IMR-90 (cell line): Measurements from ENCODE around the gene PILRA. TPM values are rescaled to one million over a fixed set of nuclear protein-coding genes. Genes with fewer than 3 reads are reported as not detected.

Experiments
- ATAC-seq: fragments of 200-7000 bp; cut with Tn5 transposase; 2 replicates; pipeline ENCODE4 v1.9.1; 2020; ENCODE audit warnings: low read depth, mild to moderate bottlenecking, moderate library complexity
- BruUV-seq: library from RNA; stranded (reverse); fragments of 400-500 nt; replicated peaks from 2 replicates; lab custom pipeline; 2021; lab: Mats Ljungman, UMichigan
- CTCF ChIA-PET: fragments of 300-600 bp; formaldehyde crosslinking; extraction: SDS; loops from one replicate; lab custom pipeline; 2021; ENCODE audit warnings: antibody characterized with exemption; lab: Yijun Ruan, JAX
- POLR2A ChIA-PET: fragments of 300-600 bp; sonication (Branson Sonifier 250); formaldehyde crosslinking; loops from one replicate; lab custom pipeline; 2022; ENCODE audit warnings: antibody characterized with exemption; ENCODE audit not compliant: unreplicated experiment; lab: Charles Lee
- DNase-seq: peaks from one replicate; pipeline ENCODE4 v3.0.0; 2013
- H2AFZ ChIP-seq: replicated peaks from 2 replicates; pipeline ENCODE3; 2013; ENCODE audit warnings: low read length, mild to moderate bottlenecking; ENCODE audit not compliant: poor library complexity
- H2AK5ac ChIP-seq: 2 replicates; pipeline ENCODE4 v1.6.1; 2013; ENCODE audit warnings: low read depth, low read length, inconsistent platforms
- H2AK9ac ChIP-seq: replicated peaks from 2 replicates; pipeline ENCODE3; 2013; ENCODE audit warnings: mild to moderate bottlenecking, low read depth, low read length, moderate library complexity; ENCODE audit not compliant: poor library complexity
- H2BK120ac ChIP-seq: 2 replicates; pipeline ENCODE4 v1.6.1; 2013; ENCODE audit warnings: low read depth, low read length, inconsistent platforms
- H2BK15ac ChIP-seq: 3 replicates; pipeline ENCODE4 v1.6.1; 2013; ENCODE audit warnings: low read depth, low read length, inconsistent platforms
- H2BK20ac ChIP-seq: 2 replicates; pipeline ENCODE4 v1.6.1; 2013; ENCODE audit warnings: low read depth, mild to moderate bottlenecking, inconsistent platforms, low read length, moderate library complexity
- H2BK5ac ChIP-seq: 2 replicates; pipeline ENCODE4 v1.6.1; 2013; ENCODE audit warnings: mild to moderate bottlenecking, low read depth, low read length, inconsistent platforms; ENCODE audit not compliant: poor library complexity, severe bottlenecking
- H3K14ac ChIP-seq: replicated peaks from 2 replicates; pipeline ENCODE4 v1.6.1; 2013; ENCODE audit warnings: low read depth, low read length, inconsistent platforms
- H3K18ac ChIP-seq: 2 replicates; pipeline ENCODE4 v1.6.1; 2013; ENCODE audit warnings: low read depth, low read length, control low read depth
- H3K23ac ChIP-seq: 2 replicates; pipeline ENCODE4 v1.6.1; 2013; ENCODE audit warnings: low read depth, low read length, inconsistent platforms
- H3K27ac ChIP-seq: 2 replicates; pipeline ENCODE4 v1.5.1; 2013; ENCODE audit warnings: mild to moderate bottlenecking, control low read depth, low read length; ENCODE audit not compliant: insufficient read depth
- H3K27me3 ChIP-seq: 2 replicates; pipeline ENCODE4 v1.6.1; 2013; ENCODE audit warnings: low read length; ENCODE audit not compliant: control insufficient read depth, insufficient read depth
- H3K36me3 ChIP-seq: 2 replicates; pipeline ENCODE4 v1.6.1; 2013; ENCODE audit warnings: low read length, mixed read lengths; ENCODE audit not compliant: control insufficient read depth, insufficient read depth
- H3K4ac ChIP-seq: 2 replicates; pipeline ENCODE4 v1.6.1; 2013; ENCODE audit warnings: low read depth, low read length, inconsistent platforms
- H3K4me1 ChIP-seq: 2 replicates; pipeline ENCODE4 v1.6.1; 2013; ENCODE audit warnings: low read length, mixed read lengths; ENCODE audit not compliant: control insufficient read depth, insufficient read depth
- H3K4me2 ChIP-seq: 2 replicates; pipeline ENCODE4 v1.6.1; 2013; ENCODE audit warnings: low read depth, mild to moderate bottlenecking, control low read depth, low read length, moderate library complexity
- H3K4me3 ChIP-seq: 2 replicates; pipeline ENCODE4 v1.5.1; 2013; ENCODE audit warnings: low read depth, mild to moderate bottlenecking, control low read depth, low read length, moderate library complexity; ENCODE audit not compliant: insufficient read depth
- H3K56ac ChIP-seq: 2 replicates; pipeline ENCODE4 v1.6.1; 2013; ENCODE audit warnings: low read length, inconsistent platforms; ENCODE audit not compliant: insufficient read depth; ENCODE audit errors: extremely low read depth
- H3K79me1 ChIP-seq, 2 experiments: 2 replicates each; pipeline ENCODE4 v1.6.1; 2013; ENCODE audit warnings: low read length in 2 of 2, inconsistent platforms in 1 of 2, low read depth in 1 of 2
- H3K9ac ChIP-seq: 2 replicates; pipeline ENCODE4 v1.6.1; 2013; ENCODE audit warnings: low read depth, low read length, control low read depth
- H3K9me1 ChIP-seq: 2 replicates; pipeline ENCODE4 v1.6.1; 2013; ENCODE audit warnings: low read length, inconsistent platforms; ENCODE audit not compliant: insufficient read depth
- H3K9me3 ChIP-seq: 2 replicates; pipeline ENCODE4 v1.6.1; 2013; ENCODE audit warnings: low read length; ENCODE audit not compliant: control insufficient read depth, insufficient read depth
- H4K20me1 ChIP-seq: 2 replicates; pipeline ENCODE4 v1.6.1; 2013; ENCODE audit warnings: low read length, inconsistent platforms; ENCODE audit not compliant: insufficient read depth
- H4K5ac ChIP-seq: 2 replicates; pipeline ENCODE4 v1.6.1; 2013; ENCODE audit warnings: mild to moderate bottlenecking, low read depth, low read length, control low read depth
- H4K8ac ChIP-seq, 2 experiments: 2 replicates each; pipeline ENCODE4 v1.6.1; 2013; ENCODE audit warnings: low read depth in 2 of 2, low read length in 2 of 2, control low read depth in 1 of 2, inconsistent platforms in 1 of 2
- H4K91ac ChIP-seq: 2 replicates; pipeline ENCODE4 v1.6.1; 2013; ENCODE audit warnings: low read depth, low read length, inconsistent platforms; ENCODE audit not compliant: insufficient read depth
- BHLHE40 ChIP-seq: fragments of 150-350 bp; IDR thresholded peaks from 2 replicates; pipeline ENCODE4 v1.6.1; 2016; ENCODE audit warnings: mild to moderate bottlenecking, low read depth, low read length
- CEBPB ChIP-seq: IDR thresholded peaks from 2 replicates; pipeline ENCODE4 v1.6.1; 2012; ENCODE audit warnings: low read depth, low read length, improper control_type of control experiment
- CHD1 ChIP-seq: IDR thresholded peaks from 2 replicates; pipeline ENCODE4 v1.6.1; 2012; ENCODE audit warnings: low read depth, low read length, improper control_type of control experiment
- FOS ChIP-seq: fragments of 150-350 bp; IDR thresholded peaks from 2 replicates; pipeline ENCODE4 v1.6.1; 2016; ENCODE audit warnings: low read depth, low read length
- MAFK ChIP-seq: IDR thresholded peaks from 2 replicates; pipeline ENCODE4 v1.6.1; 2012; ENCODE audit warnings: low read depth, low read length, improper control_type of control experiment
- MAZ ChIP-seq: IDR thresholded peaks from 2 replicates; pipeline ENCODE4 v1.6.1; 2012; ENCODE audit warnings: low read depth, mild to moderate bottlenecking, low read length, improper control_type of control experiment, moderate library complexity, borderline replicate concordance
- MXI1 ChIP-seq: IDR thresholded peaks from 2 replicates; pipeline ENCODE4 v1.6.1; 2012; ENCODE audit warnings: low read depth, mild to moderate bottlenecking, low read length, moderate library complexity, borderline replicate concordance
- NFE2L2 ChIP-seq: fragments of 150-350 bp; IDR thresholded peaks from 2 replicates; pipeline ENCODE4 v1.6.1; 2016; ENCODE audit warnings: low read depth, mild to moderate bottlenecking, low read length
- POLR2A ChIP-seq: IDR thresholded peaks from 2 replicates; pipeline ENCODE4 v1.6.1; 2012; ENCODE audit warnings: mild to moderate bottlenecking, low read depth, low read length
- RAD21 ChIP-seq: IDR thresholded peaks from 2 replicates; pipeline ENCODE4 v1.6.1; 2012; ENCODE audit warnings: low read length, improper control_type of control experiment
- RCOR1 ChIP-seq: IDR thresholded peaks from 2 replicates; pipeline ENCODE4 v1.6.1; 2012; ENCODE audit warnings: mild to moderate bottlenecking, low read length, improper control_type of control experiment; ENCODE audit not compliant: insufficient replicate concordance
- RFX5 ChIP-seq: IDR thresholded peaks from 2 replicates; pipeline ENCODE4 v1.8.0; 2012; ENCODE audit warnings: low read depth, mild to moderate bottlenecking, low read length, moderate library complexity
- SMC3 ChIP-seq: fragments of 150-350 bp; IDR thresholded peaks from 2 replicates; pipeline ENCODE4 v1.6.1; 2016; ENCODE audit warnings: low read depth, mild to moderate bottlenecking, antibody characterized with exemption, low read length, moderate library complexity
- WGBS, 2 experiments: methylation state at CpG; one replicate each; pipeline versions ENCODE4 v1.1.5 to v1.1.7; 2013; ENCODE audit warnings: missing lambda C conversion rate in 2 of 2; ENCODE audit not compliant: insufficient read length in 1 of 2; ENCODE audit errors: extremely low coverage in 2 of 2; 5-methylcytosine and 5-hydroxymethylcytosine counted together
- dilution Hi-C: fragments of 300-500 bp; cut with HindIII; formaldehyde crosslinking; loops from one replicate; pipeline ENCODE4 v1.14.3; 2018; ENCODE audit warnings: low sequenced_read_pairs; ENCODE audit not compliant: unreplicated experiment
- in situ Hi-C: fragments of 300-500 bp; cut with MboI; formaldehyde crosslinking; loops from 3 replicates; pipeline ENCODE4 v1.14.3; 2019; ENCODE audit warnings: low sequenced_read_pairs, inconsistent platforms, mixed read lengths
- intact Hi-C: fragments of 100-400 bp; cut with micrococcal nuclease; formaldehyde crosslinking; loops from 2 replicates; pipeline ENCODE4 v1.10.0; 2022
- polyA plus RNA-seq, 3 experiments: library from polyadenylated mRNA; depleted of rRNA; stranded (reverse); fragments of >200 nt; gene quantifications; 2 replicates each; pipeline ENCODE4 v1.2.3, GENCODE V29; 2012; ENCODE audit warnings: low replicate concordance in 1 of 3
- total RNA-seq: library from RNA; depleted of rRNA; stranded (reverse); fragments of >200 nt; gene quantifications from 2 replicates; pipeline ENCODE4 v1.2.3, GENCODE V29; 2012
- TF ChIP-seq, protein P1 (sequence below): conservative IDR thresholded peaks from 2 replicates; pipeline ENCODE4 v1.5.1; 2012; ENCODE audit warnings: mild to moderate bottlenecking, low read depth, low read length, improper control_type of control experiment
- TF ChIP-seq, protein P2 (sequence below): fragments of 150-350 bp; IDR thresholded peaks from 2 replicates; pipeline ENCODE4 v1.6.1; 2017; ENCODE audit warnings: mild to moderate bottlenecking, antibody characterized with exemption, low read length, low read depth
- TF ChIP-seq, protein P3 (sequence below): fragments of 150-350 bp; IDR thresholded peaks from 2 replicates; pipeline ENCODE4 v1.6.1; 2016; ENCODE audit warnings: low read depth, mild to moderate bottlenecking, low read length, moderate library complexity, borderline replicate concordance

PILRA gene
- total and polyA plus RNA-seq, 2 of the 4 experiments (the other 2 are of a cell fraction): 0.56 TPM; not detected in 1

DNA sequence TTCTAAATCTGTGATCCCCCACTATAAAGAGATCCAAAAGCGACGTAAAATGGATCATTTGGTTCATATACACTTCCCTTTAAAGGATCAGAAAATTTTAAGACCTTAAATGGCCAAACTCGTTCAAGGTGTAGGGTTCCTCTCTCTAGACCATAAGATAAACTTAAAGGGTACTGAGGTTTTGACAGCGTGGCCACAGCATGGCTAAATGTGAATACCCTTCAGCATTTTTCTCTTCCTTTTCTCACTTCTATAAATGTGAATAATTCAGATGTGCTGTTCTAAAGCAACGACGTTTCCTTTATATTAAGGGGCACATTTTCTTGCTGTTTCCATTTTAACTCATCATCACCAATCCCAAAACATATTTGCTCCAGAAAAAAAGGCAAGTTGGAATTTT, 50.0 kb downstream of the PILRA start:
- H3K4ac ChIP-seq: no peak overlapping the region
- H3K56ac ChIP-seq: no peak overlapping the region
- no peaks in the 10 kb centered on the region for H3K9me1 ChIP-seq
- WGBS, 2 experiments: no CpG with 5 or more reads among the region's 6 CpGs
- H2BK120ac ChIP-seq: no peak overlapping the region
- H3K9ac ChIP-seq: no peak overlapping the region
- H3K18ac ChIP-seq: no peak overlapping the region
- H3K27me3 ChIP-seq: no peaks in the 10 kb centered on the region
- H3K4me3 ChIP-seq: no peak overlapping the region
- in situ Hi-C loops (no loop called here), dilution Hi-C loops (no loop called here), intact Hi-C loops (no loop called here)
- TF ChIP-seq SMC3: no peak
- no peak for TF ChIP-seq MAZ
- no peak for TF ChIP-seq POLR2A
- no peak for TF ChIP-seq RCOR1
- TF ChIP-seq, protein P1, sequence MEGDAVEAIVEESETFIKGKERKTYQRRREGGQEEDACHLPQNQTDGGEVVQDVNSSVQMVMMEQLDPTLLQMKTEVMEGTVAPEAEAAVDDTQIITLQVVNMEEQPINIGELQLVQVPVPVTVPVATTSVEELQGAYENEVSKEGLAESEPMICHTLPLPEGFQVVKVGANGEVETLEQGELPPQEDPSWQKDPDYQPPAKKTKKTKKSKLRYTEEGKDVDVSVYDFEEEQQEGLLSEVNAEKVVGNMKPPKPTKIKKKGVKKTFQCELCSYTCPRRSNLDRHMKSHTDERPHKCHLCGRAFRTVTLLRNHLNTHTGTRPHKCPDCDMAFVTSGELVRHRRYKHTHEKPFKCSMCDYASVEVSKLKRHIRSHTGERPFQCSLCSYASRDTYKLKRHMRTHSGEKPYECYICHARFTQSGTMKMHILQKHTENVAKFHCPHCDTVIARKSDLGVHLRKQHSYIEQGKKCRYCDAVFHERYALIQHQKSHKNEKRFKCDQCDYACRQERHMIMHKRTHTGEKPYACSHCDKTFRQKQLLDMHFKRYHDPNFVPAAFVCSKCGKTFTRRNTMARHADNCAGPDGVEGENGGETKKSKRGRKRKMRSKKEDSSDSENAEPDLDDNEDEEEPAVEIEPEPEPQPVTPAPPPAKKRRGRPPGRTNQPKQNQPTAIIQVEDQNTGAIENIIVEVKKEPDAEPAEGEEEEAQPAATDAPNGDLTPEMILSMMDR: no peak
- TF ChIP-seq, protein P2, sequence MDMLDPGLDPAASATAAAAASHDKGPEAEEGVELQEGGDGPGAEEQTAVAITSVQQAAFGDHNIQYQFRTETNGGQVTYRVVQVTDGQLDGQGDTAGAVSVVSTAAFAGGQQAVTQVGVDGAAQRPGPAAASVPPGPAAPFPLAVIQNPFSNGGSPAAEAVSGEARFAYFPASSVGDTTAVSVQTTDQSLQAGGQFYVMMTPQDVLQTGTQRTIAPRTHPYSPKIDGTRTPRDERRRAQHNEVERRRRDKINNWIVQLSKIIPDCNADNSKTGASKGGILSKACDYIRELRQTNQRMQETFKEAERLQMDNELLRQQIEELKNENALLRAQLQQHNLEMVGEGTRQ: no peak
- TF ChIP-seq BHLHE40: no peak
- no peak for TF ChIP-seq CEBPB
- no peak for TF ChIP-seq FOS
- TF ChIP-seq RFX5: no peak
- no peak for TF ChIP-seq NFE2L2
- no peak for TF ChIP-seq MAFK
- TF ChIP-seq RAD21: no peak
- TF ChIP-seq, protein P3, sequence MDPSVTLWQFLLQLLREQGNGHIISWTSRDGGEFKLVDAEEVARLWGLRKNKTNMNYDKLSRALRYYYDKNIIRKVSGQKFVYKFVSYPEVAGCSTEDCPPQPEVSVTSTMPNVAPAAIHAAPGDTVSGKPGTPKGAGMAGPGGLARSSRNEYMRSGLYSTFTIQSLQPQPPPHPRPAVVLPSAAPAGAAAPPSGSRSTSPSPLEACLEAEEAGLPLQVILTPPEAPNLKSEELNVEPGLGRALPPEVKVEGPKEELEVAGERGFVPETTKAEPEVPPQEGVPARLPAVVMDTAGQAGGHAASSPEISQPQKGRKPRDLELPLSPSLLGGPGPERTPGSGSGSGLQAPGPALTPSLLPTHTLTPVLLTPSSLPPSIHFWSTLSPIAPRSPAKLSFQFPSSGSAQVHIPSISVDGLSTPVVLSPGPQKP: no peak
- TF ChIP-seq CHD1: no peak
- no peak for TF ChIP-seq MXI1
- no peak overlapping the region for H3K14ac ChIP-seq
- no peak overlapping the region for H4K5ac ChIP-seq
- no peaks in the 10 kb centered on the region for H3K36me3 ChIP-seq
- H3K9me3 ChIP-seq: no peaks in the 10 kb centered on the region
- no peak overlapping the region for H3K27ac ChIP-seq
- no peak overlapping the region for H3K4me2 ChIP-seq
- CTCF ChIA-PET: no interaction called here
- no peak overlapping the region for H3K23ac ChIP-seq
- no peak overlapping the region for H2AK9ac ChIP-seq
- no peak overlapping the region for H4K91ac ChIP-seq
- H2AK5ac ChIP-seq: no peak overlapping the region
- H4K20me1 ChIP-seq: no peaks in the 10 kb centered on the region
- no peak overlapping the region for H2BK15ac ChIP-seq
- no peak overlapping the region for H2BK5ac ChIP-seq
- no peak overlapping the region for H2BK20ac ChIP-seq
- ATAC-seq (no peak), DNase-seq (no peak)
- no peaks in the 10 kb centered on the region for H3K79me1 ChIP-seq
- no peak overlapping the region for H2AFZ ChIP-seq
- no peaks in the 10 kb centered on the region; the same call in 1 of the 2 replicates for H3K4me1 ChIP-seq
- POLR2A ChIA-PET: no interaction called here
- H4K8ac ChIP-seq: no peak overlapping the region
- BruUV-seq: no TSS peak
